LNCaP clone FGC (cell line): ENCODE results near the gene TEKTIP1.
A peak's percentile ranks its signal among the peaks of the same experiment; 100 is the strongest.

Source experiments
- DNase-seq: peaks from one replicate; pipeline ENCODE4 v3.0.0-alpha.2; 2011; ENCODE audit warnings: low read depth
- H3K4me3 ChIP-seq: 2 replicates; pipeline ENCODE4 v1.5.1; 2011; ENCODE audit warnings: mild to moderate bottlenecking, low read depth, low read length, control low read depth
- CTCF ChIP-seq: IDR thresholded peaks from 2 replicates; pipeline ENCODE4 v1.5.1; 2012; ENCODE audit warnings: mild to moderate bottlenecking; ENCODE audit not compliant: control insufficient read depth, insufficient read depth; ENCODE audit errors: extremely low read depth

TEKTIP1 gene

GRCh38 chr19:3544058-3544376 lies 5.0 kb downstream of the TEKTIP1 start:
- TF ChIP-seq CTCF = no peak
- no peak for DNase-seq
- H3K4me3 ChIP-seq = no peak overlapping the region

GRCh38 chr19:3544742-3545668 lies 6.0 kb downstream of the TEKTIP1 start:
- H3K4me3 ChIP-seq = no peak overlapping the region
- TF ChIP-seq CTCF = peak; percentile 83
- no peak for DNase-seq

- no peak for DNase-seq
- no peak overlapping the region for H3K4me3 ChIP-seq
- no peak for TF ChIP-seq CTCF
Measured at GRCh38 chr19:3545669-3546034, 6.7 kb downstream of the TEKTIP1 start.

- no peak for DNase-seq
- no peak for TF ChIP-seq CTCF
- H3K4me3 ChIP-seq = no peak overlapping the region
Measured at GRCh38 chr19:3546119-3546518, 7.1 kb downstream of the TEKTIP1 start.

GRCh38 chr19:3547301-3547731 lies 8.3 kb downstream of the TEKTIP1 start:
- no peak overlapping the region for H3K4me3 ChIP-seq
- DNase-seq = no peak
- TF ChIP-seq CTCF = peak; percentile 39

- no peak for TF ChIP-seq CTCF
- no peak for DNase-seq
- H3K4me3 ChIP-seq = no peak overlapping the region
Measured at GRCh38 chr19:3547767-3548282, 8.9 kb downstream of the TEKTIP1 start.

- DNase-seq = no peak
- H3K4me3 ChIP-seq = no peak overlapping the region
- no peak for TF ChIP-seq CTCF
Measured at GRCh38 chr19:3548606-3549005, 9.6 kb downstream of the TEKTIP1 start.
